Adrenal gland (tissue), 12 donors: ENCODE results near the gene CXCL3. TPM values are rescaled to one million over a fixed set of nuclear protein-coding genes. Genes with fewer than 3 reads are reported as not detected.

Experiments used
- DNase-seq, 7 donors: peaks; one replicate each; pipeline ENCODE4 v3.0.0-alpha.2; 2019 to 2020
- H3K27ac ChIP-seq, 5 donors: fragments of 200-600 bp; sonication (generic) in 4 of 5; 1 replicate in 3 of 5; 2 replicates in 2 of 5; pipeline versions ENCODE4 v1.5.1 to v1.8.0; 2016 to 2020; ENCODE audit warnings: mild to moderate bottlenecking in 1 of 5
- H3K27me3 ChIP-seq: fragments of 200-600 bp; 2 replicates; pipeline ENCODE4 v1.8.0; 2021
- H3K36me3 ChIP-seq, 2 donors: fragments of 200-600 bp; replicated peaks in 1 of 2; 1 replicate in 1 of 2; 2 replicates in 1 of 2; pipeline versions ENCODE4 v1.5.1 to v1.8.0; 2018 to 2022
- H3K4me1 ChIP-seq, 2 donors: fragments of 200-600 bp; replicated peaks in 1 of 2; 1 replicate in 1 of 2; 2 replicates in 1 of 2; pipeline versions ENCODE4 v1.5.1 to v1.8.0; 2018 to 2021
- H3K4me3 ChIP-seq, 4 donors: fragments of 200-600 bp; sonication (generic) in 3 of 4; one replicate each; pipeline ENCODE4 v1.5.1; 2016 to 2018
- H3K9me3 ChIP-seq, 3 donors: fragments of 200-600 bp; sonication (generic) in 1 of 3; replicated peaks in 1 of 3; 1 replicate in 2 of 3; 2 replicates in 1 of 3; pipeline versions ENCODE4 v1.5.1 to v1.8.0; 2016 to 2021
- CTCF ChIP-seq, 6 experiments: fragments of 450-650 bp in 4 of 6; fragments of 200-600 bp in 2 of 6; sonication (generic) in 1 of 6; IDR thresholded peaks; 1 replicate in 5 of 6; 2 replicates in 1 of 6; pipeline versions ENCODE4 v1.5.1 to v1.8.0; 2016 to 2021; ENCODE audit warnings: antibody characterized with exemption in 6 of 6, mild to moderate bottlenecking in 2 of 6, moderate library complexity in 1 of 6
- POLR2A ChIP-seq, 2 donors: fragments of 450-650 bp; IDR thresholded peaks; one replicate each; pipeline ENCODE4 v1.6.1; 2017; ENCODE audit warnings: antibody characterized with exemption in 2 of 2, mild to moderate bottlenecking in 2 of 2, moderate library complexity in 1 of 2
- WGBS, 4 donors: extraction: QIAGEN DNeasy Blood & Tissue Kit in 2 of 4; methylation state at CpG; one replicate each; pipeline versions ENCODE4 v1.1.5 to v1.1.7; 2013 to 2017; 5-methylcytosine and 5-hydroxymethylcytosine counted together
- intact Hi-C, 2 donors: fragments of 100-400 bp; cut with DNase I; formaldehyde crosslinking; loops; one replicate each; pipeline versions ENCODE4 v1.14.1 to v1.15.0; 2022 to 2023
- polyA plus RNA-seq, 3 donors: library from polyadenylated mRNA; stranded (reverse); fragments of 200-250 nt in 2 of 3; fragments of 350-450 nt in 1 of 3; fragmentation: Illumina TruSeq in 1 of 3; extraction: RNeasy Lipid Tissue Mini Kit (QIAGEN cat#74804) in 1 of 3; gene quantifications; one replicate each; pipeline ENCODE4 v1.2.3, GENCODE V29; 2013 to 2014
- total RNA-seq, 9 donors: library from RNA; depleted of rRNA in 4 of 9; stranded (reverse); fragments of >200 nt in 4 of 9; fragments of 120-200 nt in 1 of 9; fragmentation: NEBNext Ultra II Directional in 1 of 9; extraction: Animal tissue kit (Norgen Biotek cat#: 25700) in 1 of 9; gene quantifications; one replicate each; pipeline versions ENCODE4 v1.1.0 to v1.2.4, GENCODE V29; 2013 to 2023
- donor health status: healthy with polysubstance abuse.
- donor health status: Bipolar disorder and iron deficiency.
- donor health status: DM: yes; HTN: yes; CAD: no.
- donor health status: DM: no; HTN: no; CAD: no.
- donor health status: DM: no; HTN: no; CAD: no.
- donor health status: DM: yes; HTN: yes; CAD: no.

Gene CXCL3
- total and polyA plus RNA-seq, 12 donors, result 0.13 to 1.6 (median 0.42) TPM; not detected in 3

GRCh38 chr4:74005528-74005927 lies 33.0 kb downstream of the CXCL3 start:
- WGBS, 4 donors, result 50 to 67% (median 54%) methylated on average over 3 of the region's 3 CpGs
- H3K27me3 ChIP-seq, result no peaks in the 10 kb centered on the region
- no peaks in the 10 kb centered on the region for H3K36me3 ChIP-seq
- no peak overlapping the region for H3K27ac ChIP-seq
- TF ChIP-seq CTCF (IDR thresholded peaks at IDR 0.05) (no peak), POLR2A (IDR thresholded peaks at IDR 0.05) (no peak)
- H3K4me3 ChIP-seq, result no peak overlapping the region
- intact Hi-C loops, result no loop called here
- no peak for DNase-seq
- no peaks in the 10 kb centered on the region for H3K9me3 ChIP-seq
- no peaks in the 10 kb centered on the region for H3K4me1 ChIP-seq

- H3K9me3 ChIP-seq, result no peaks in the 10 kb centered on the region
- no peak overlapping the region for H3K27ac ChIP-seq
- H3K4me3 ChIP-seq, result no peak overlapping the region
- WGBS, 4 donors, result 44 to 59% (median 52%) methylated on average over 4 of the region's 4 CpGs
- no peaks in the 10 kb centered on the region for H3K36me3 ChIP-seq
- TF ChIP-seq CTCF (IDR thresholded peaks at IDR 0.05), result no peak
- TF ChIP-seq POLR2A (IDR thresholded peaks at IDR 0.05), result no peak
- H3K27me3 ChIP-seq, result no peaks in the 10 kb centered on the region
- intact Hi-C loops, result no loop called here
- DNase-seq, result no peak
- no peaks in the 10 kb centered on the region for H3K4me1 ChIP-seq
These were observed 33.8 kb downstream of the CXCL3 start for GRCh38 chr4:74004668-74005067.

GRCh38 chr4:74000301-74000700 lies 38.2 kb downstream of the CXCL3 start:
- H3K9me3 ChIP-seq, result no peaks in the 10 kb centered on the region
- no peak overlapping the region for H3K27ac ChIP-seq
- H3K27me3 ChIP-seq, result peaks cover 6% of the 10 kb centered on the region
- 73 to 81% (median 76%) methylated on average over 6 of the region's 6 CpGs for WGBS, 4 donors
- peaks cover 0 to 5% of the 10 kb centered on the region in 2 donors for H3K4me1 ChIP-seq
- no peak overlapping the region for H3K4me3 ChIP-seq
- intact Hi-C loops, result no loop called here
- no peaks in the 10 kb centered on the region for H3K36me3 ChIP-seq
- TF ChIP-seq POLR2A (IDR thresholded peaks at IDR 0.05), result no peak
- no peak for TF ChIP-seq CTCF (IDR thresholded peaks at IDR 0.05)
- DNase-seq, result no peak

- TF ChIP-seq CTCF (IDR thresholded peaks at IDR 0.05) (no peak), POLR2A (IDR thresholded peaks at IDR 0.05) (no peak)
- intact Hi-C loops, result no loop called here
- H3K9me3 ChIP-seq, result no peaks in the 10 kb centered on the region
- peaks cover 0 to 5% of the 10 kb centered on the region in 2 donors for H3K4me1 ChIP-seq
- DNase-seq, result peak in 1 of 7 donors; percentile 10
- H3K36me3 ChIP-seq, result no peaks in the 10 kb centered on the region
- H3K27me3 ChIP-seq, result peaks cover 6% of the 10 kb centered on the region
- 6 to 25% (median 9%) methylated on average over 15 to 46 of the region's 46 CpGs for WGBS, 4 donors
- H3K27ac ChIP-seq, result no peak within 1 kb of the TSS
- no peak within 1 kb of the TSS for H3K4me3 ChIP-seq
These were observed 40.2 kb downstream of the CXCL3 start, which contains the start of gene CXCL5 for GRCh38 chr4:73998040-73999011. Gene CXCL5, minus strand, starts transcription at chr4:73998677. Its CDS starts 96 bp downstream, at chr4:73998581.
